ENCODE data around the gene ZC3H8.

ZC3H8 gene

GRCh38 chr2:112195167-112195766 lies 59.6 kb downstream of the ZC3H8 start:
- DNase-seq (ENCODE audit: low spot score), result no peak

- DNase-seq (ENCODE audit: low spot score), result no peak
Observed at GRCh38 chr2:112194482-112194881, 60.4 kb downstream of the ZC3H8 start.

GRCh38 chr2:112194028-112194427 lies 60.8 kb downstream of the ZC3H8 start:
- no peak for DNase-seq (ENCODE audit: low spot score)

GRCh38 chr2:112189001-112189556 lies 65.8 kb downstream of the ZC3H8 start:
- no peak for DNase-seq (ENCODE audit: low spot score)

- no peak for DNase-seq (ENCODE audit: low spot score)
Observed at GRCh38 chr2:112187805-112188596, 66.8 kb downstream of the ZC3H8 start.

- DNase-seq (ENCODE audit: low spot score), result no peak
Observed at GRCh38 chr2:112187046-112187715, 67.7 kb downstream of the ZC3H8 start.

- DNase-seq (ENCODE audit: low spot score), result no peak
Observed at GRCh38 chr2:112185131-112185530, 69.7 kb downstream of the ZC3H8 start.

GRCh38 chr2:112184121-112184520 lies 70.7 kb downstream of the ZC3H8 start:
- no peak for DNase-seq (ENCODE audit: low spot score)

GRCh38 chr2:112183327-112184025 lies 71.4 kb downstream of the ZC3H8 start:
- DNase-seq (ENCODE audit: low spot score), result no peak

GRCh38 chr2:112182581-112183034 lies 72.2 kb downstream of the ZC3H8 start:
- no peak for DNase-seq (ENCODE audit: low spot score)

GRCh38 chr2:112181571-112182290 lies 73.1 kb downstream of the ZC3H8 start:
- no peak for DNase-seq (ENCODE audit: low spot score)

- DNase-seq (ENCODE audit: low spot score), result no peak
Observed at GRCh38 chr2:112175958-112176573, 78.8 kb downstream of the ZC3H8 start.

- DNase-seq (ENCODE audit: low spot score), result no peak
Observed at GRCh38 chr2:112175333-112175732, 79.5 kb downstream of the ZC3H8 start.

GRCh38 chr2:112174383-112174782 lies 80.5 kb downstream of the ZC3H8 start:
- DNase-seq (ENCODE audit: low spot score), result no peak

- DNase-seq (ENCODE audit: low spot score), result no peak
Observed at GRCh38 chr2:112173646-112174319, 81.1 kb downstream of the ZC3H8 start.

GRCh38 chr2:112170495-112170894 lies 84.3 kb downstream of the ZC3H8 start:
- DNase-seq (ENCODE audit: low spot score), result no peak

GRCh38 chr2:112168422-112169124 lies 86.3 kb downstream of the ZC3H8 start:
- no peak for DNase-seq (ENCODE audit: low spot score)

GRCh38 chr2:112166806-112167499 lies 87.9 kb downstream of the ZC3H8 start:
- no peak for DNase-seq (ENCODE audit: low spot score)

GRCh38 chr2:112165296-112165695 lies 89.5 kb downstream of the ZC3H8 start:
- DNase-seq (ENCODE audit: low spot score), result no peak

All from AG08396 (cell line).